ENCODE measurements around the gene MYADML2.

Gene MYADML2

GRCh38 chr17:81978524-81979298, 31.7 kb upstream of the MYADML2 start:
- DNase-seq = no peak

GRCh38 chr17:81977211-81977808, 30.3 kb upstream of the MYADML2 start, which contains the start of gene ASPSCR1:
Gene ASPSCR1, plus strand, starts transcription at chr17:81977629. Its CDS starts 18 bp downstream, at chr17:81977647.
- DNase-seq = no peak

- no peak for DNase-seq
These were observed 29.5 kb upstream of the MYADML2 start for GRCh38 chr17:81976332-81977210.

GRCh38 chr17:81973432-81973831, 26.4 kb upstream of the MYADML2 start:
- no peak for DNase-seq

- no peak for DNase-seq
These were observed 22.1 kb upstream of the MYADML2 start for GRCh38 chr17:81968850-81969812.

GRCh38 chr17:81968396-81968745, 21.3 kb upstream of the MYADML2 start:
- DNase-seq = no peak

GRCh38 chr17:81967533-81968395, 20.7 kb upstream of the MYADML2 start:
- no peak for DNase-seq

- no peak for DNase-seq
These were observed 20.2 kb upstream of the MYADML2 start for GRCh38 chr17:81967244-81967532.

- DNase-seq = no peak
These were observed 19.6 kb upstream of the MYADML2 start for GRCh38 chr17:81966343-81967243.

- no peak for DNase-seq
These were observed 17.2 kb upstream of the MYADML2 start for GRCh38 chr17:81964081-81964849.

- no peak for DNase-seq
These were observed 15.7 kb upstream of the MYADML2 start for GRCh38 chr17:81962499-81963441.

GRCh38 chr17:81961521-81962498, 14.8 kb upstream of the MYADML2 start:
- DNase-seq = no peak

- DNase-seq = no peak
These were observed 14.1 kb upstream of the MYADML2 start, which contains the start of gene NOTUM for GRCh38 chr17:81961087-81961511. Gene NOTUM, minus strand, starts transcription at chr17:81961187. Its CDS starts 278 bp downstream, at chr17:81960909.

- DNase-seq = no peak
These were observed 13.3 kb upstream of the MYADML2 start for GRCh38 chr17:81960130-81960958.

GRCh38 chr17:81959362-81960129, 12.5 kb upstream of the MYADML2 start:
- DNase-seq = no peak
